Measurements from ENCODE around the gene SORCS1. TPM values are rescaled to one million over a fixed set of nuclear protein-coding genes. Genes with fewer than 3 reads are reported as not detected.

The SORCS1 gene
- polyA plus RNA-seq, 1 of the 3 experiments (the other 2 are of a cell fraction), result 0.66 TPM

- Histone ChIP-seq H3K4me2 (no peak overlapping the region), H2AFZ (ENCODE audit: low read depth) (no peak overlapping the region), H3K9me3 (no peaks in the 10 kb centered on the region), H3K4me1 (ENCODE audit: control insufficient read depth in 1 of 2, insufficient read depth in 2 of 2, low read depth in 1 of 2, low read length in 1 of 2) (no peaks in the 10 kb centered on the region), H3K27ac (ENCODE audit: low read depth in 2 of 2, low read length in 1 of 2) (no peak overlapping the region), H3K27me3 (ENCODE audit: insufficient read depth) (no peaks in the 10 kb centered on the region), H3K9ac (no peak overlapping the region), H3F3A (replicated peaks; ENCODE audit: insufficient read depth) (no peaks in the 10 kb centered on the region), H3K79me2 (ENCODE audit: insufficient read depth) (no peaks in the 10 kb centered on the region), H3K9me2 (no peaks in the 10 kb centered on the region), H3K4me3 (ENCODE audit: low read depth in 2 of 2, low read length in 1 of 2) (no peak overlapping the region), H3K36me3 (replicated peaks in 1 of 2; ENCODE audit: control insufficient read depth in 1 of 2, insufficient read depth in 2 of 2, low read length in 1 of 2) (no peaks in the 10 kb centered on the region), H4K20me1 (ENCODE audit: insufficient read depth) (no peaks in the 10 kb centered on the region)
- ChIA-PET CTCF (interaction anchor here (1.7 kb wide), 1 partner anchor 11 kb away, joined by 3 read pairs; no protein-coding TSS in a partner anchor), POLR2A (no interaction called here)
- TF ChIP-seq ELF1 (IDR thresholded peaks at IDR 0.05) (no peak), SIN3A (IDR thresholded peaks at IDR 0.05; ENCODE audit: borderline replicate concordance, low read depth, low read length) (no peak), RAD21 (IDR thresholded peaks at IDR 0.05; ENCODE audit: low read length) (no peak), GATA2 (CRISPR knock-in tag; IDR thresholded peaks at IDR 0.05) (no peak), NRF1 (IDR thresholded peaks at IDR 0.05; ENCODE audit: low read depth, low read length) (no peak), EP300 (IDR thresholded peaks at IDR 0.05; ENCODE audit: borderline replicate concordance in 1 of 2, low read depth in 1 of 2, low read length in 1 of 2) (no peak), FOSL2 (IDR thresholded peaks at IDR 0.05; ENCODE audit: borderline replicate concordance, low read depth) (no peak), TEAD4 (IDR thresholded peaks at IDR 0.05; ENCODE audit: borderline replicate concordance, insufficient read depth) (no peak), SMC3 (IDR thresholded peaks at IDR 0.05; ENCODE audit: low read depth, low read length) (no peak), RCOR1 (IDR thresholded peaks at IDR 0.05; ENCODE audit: low read length) (no peak), USF1 (IDR thresholded peaks at IDR 0.05; ENCODE audit: borderline replicate concordance, low read depth) (no peak), ZBTB33 (IDR thresholded peaks at IDR 0.05; ENCODE audit: borderline replicate concordance, low read depth) (no peak), PBX3 (IDR thresholded peaks at IDR 0.05) (no peak), TCF12 (IDR thresholded peaks at IDR 0.05) (no peak), YY1 (IDR thresholded peaks at IDR 0.05; ENCODE audit: low read depth) (no peak), MAX (IDR thresholded peaks at IDR 0.05; ENCODE audit: low read depth) (no peak), USF2 (IDR thresholded peaks at IDR 0.05; ENCODE audit: borderline replicate concordance, low read depth, low read length) (no peak), POLR2AphosphoS5 (IDR thresholded peaks at IDR 0.05; ENCODE audit: low read depth, low read length) (no peak), JUND (IDR thresholded peaks at IDR 0.05) (no peak), MXI1 (IDR thresholded peaks at IDR 0.05; ENCODE audit: low read depth, low read length) (no peak)
- WGBS (ENCODE audit: low lambda C conversion rate), result 36% methylated on average over 2 of the region's 2 CpGs
- no peak for DNase-seq
Measured at GRCh38 chr10:107214261-107214660, 49.8 kb upstream of the SORCS1 start.
